ENCODE results near the gene CYP2S1.

- TF ChIP-seq CTCF (IDR thresholded peaks at IDR 0.05; ENCODE audit: insufficient read depth, low read length): no peak
- no peak for TF ChIP-seq REST (IDR thresholded peaks at IDR 0.05; ENCODE audit: insufficient replicate concordance, low read depth)
Observed at GRCh38 chr19:41166944-41167804, 25.8 kb upstream of the CYP2S1 start.
